Endothelial cell of umbilical vein (primary cell): Measurements from ENCODE around the gene ZNF98. TPM values are rescaled to one million over a fixed set of nuclear protein-coding genes. Genes with fewer than 3 reads are reported as not detected.

Source experiments
- BruUV-seq: library from RNA; stranded (reverse); fragments of 400-500 nt; replicated peaks from 2 replicates; lab custom pipeline; 2021; lab: Mats Ljungman, UMichigan
- CTCF ChIA-PET: fragments of 300-600, 350-600 bp; sonication (Branson Sonifier 250); formaldehyde crosslinking; loops from one replicate; lab custom pipeline; 2021; ENCODE audit warnings: antibody characterized with exemption, inconsistent platforms; lab: Charles Lee
- POLR2A ChIA-PET: fragments of 300-600, 350-600 bp; sonication (Branson Sonifier 250); formaldehyde crosslinking; loops from one replicate; lab custom pipeline; 2021; ENCODE audit warnings: antibody characterized with exemption, inconsistent platforms; lab: Charles Lee
- DNase-seq: peaks from one replicate; pipeline ENCODE4 v3.0.0-alpha.2; 2011; ENCODE audit warnings: low read depth, low spot score
- FAIRE-seq: peaks from 2 replicates; lab custom pipeline; 2011; peaks lifted over from hg19 to GRCh38; lab: Jason Lieb, UNC
- H2AFZ ChIP-seq: 2 replicates; pipeline ENCODE4 v1.6.0; 2012; ENCODE audit warnings: low read depth, low read length, control low read depth, inconsistent platforms
- H3K27ac ChIP-seq: 2 replicates; pipeline ENCODE4 v1.5.1; 2011; ENCODE audit warnings: low read depth, mild to moderate bottlenecking, control low read depth, low read length, moderate library complexity; ENCODE audit not compliant: insufficient read depth
- H3K27me3 ChIP-seq, 2 experiments: 2 replicates each; pipeline versions ENCODE4 v1.6.0 to v1.6.1; 2011; ENCODE audit warnings: low read length in 2 of 2, mixed read lengths in 1 of 2; ENCODE audit not compliant: control insufficient read depth in 2 of 2, insufficient read depth in 2 of 2
- H3K36me3 ChIP-seq, 2 experiments: 2 replicates in 1 of 2; 3 replicates in 1 of 2; pipeline ENCODE4 v1.5.1; 2011; ENCODE audit warnings: low read length in 2 of 2, mild to moderate bottlenecking in 1 of 2, moderate library complexity in 1 of 2; ENCODE audit not compliant: control insufficient read depth in 2 of 2, insufficient read depth in 2 of 2; ENCODE audit errors: extremely low read depth in 1 of 2
- H3K4me1 ChIP-seq: 3 replicates; pipeline ENCODE4 v1.5.1; 2011; ENCODE audit warnings: mild to moderate bottlenecking, low read length; ENCODE audit not compliant: control insufficient read depth, insufficient read depth; ENCODE audit errors: extremely low read depth
- H3K4me2 ChIP-seq: 2 replicates; pipeline ENCODE4 v1.6.1; 2011; ENCODE audit warnings: low read length, control low read depth, mixed read lengths; ENCODE audit not compliant: insufficient read depth
- H3K4me3 ChIP-seq, 3 experiments: fragments of 200-600 bp in 1 of 3; sonication (generic), shearing (Covaris generic) in 1 of 3; replicated peaks in 1 of 3; 2 replicates each; pipeline ENCODE4 v1.5.1; 2011 to 2016; ENCODE audit warnings: control low read depth in 3 of 3, low read length in 3 of 3, mild to moderate bottlenecking in 2 of 3, inconsistent platforms in 1 of 3, low read depth in 1 of 3, moderate library complexity in 1 of 3; ENCODE audit not compliant: insufficient read depth in 1 of 3
- H3K79me2 ChIP-seq: 2 replicates; pipeline ENCODE4 v1.6.0; 2012; ENCODE audit warnings: low read length, inconsistent platforms; ENCODE audit not compliant: control insufficient read depth, insufficient read depth
- H3K9ac ChIP-seq: replicated peaks from 2 replicates; pipeline ENCODE3; 2011; ENCODE audit warnings: low read length, control low read depth; ENCODE audit not compliant: insufficient read depth; ENCODE audit errors: extremely low read depth
- H3K9me1 ChIP-seq: replicated peaks from 3 replicates; pipeline ENCODE4 v1.6.0; 2011; ENCODE audit warnings: mild to moderate bottlenecking, low read length; ENCODE audit not compliant: control insufficient read depth, insufficient read depth; ENCODE audit errors: extremely low read depth
- H3K9me3 ChIP-seq: replicated peaks from 2 replicates; pipeline ENCODE4 v1.5.1; 2012; ENCODE audit warnings: low read length, inconsistent platforms; ENCODE audit not compliant: control insufficient read depth, insufficient read depth
- H4K20me1 ChIP-seq: replicated peaks from 2 replicates; pipeline ENCODE3; 2011; ENCODE audit warnings: mild to moderate bottlenecking, low read length; ENCODE audit not compliant: control insufficient read depth, insufficient read depth; ENCODE audit errors: extremely low read depth
- EZH2 ChIP-seq: IDR thresholded peaks from 2 replicates; pipeline ENCODE4 v1.6.1; 2012; ENCODE audit warnings: borderline replicate concordance, low read depth, mild to moderate bottlenecking, moderate library complexity, low read length, inconsistent platforms; ENCODE audit not compliant: severe bottlenecking
- FOS ChIP-seq: IDR thresholded peaks from 2 replicates; pipeline ENCODE4 v1.6.1; 2011; ENCODE audit warnings: mild to moderate bottlenecking, low read length, moderate library complexity, borderline replicate concordance; ENCODE audit not compliant: insufficient read depth
- GATA2 ChIP-seq: IDR thresholded peaks from 2 replicates; pipeline ENCODE4 v1.7.0; 2011; ENCODE audit warnings: low read depth, mild to moderate bottlenecking, moderate library complexity, mixed read lengths, low read length; ENCODE audit not compliant: insufficient read length, insufficient read depth
- JUN ChIP-seq: IDR thresholded peaks from 2 replicates; pipeline ENCODE4 v1.6.1; 2011; ENCODE audit warnings: borderline replicate concordance, low read depth; ENCODE audit not compliant: insufficient read length, insufficient read depth
- MYC ChIP-seq: IDR thresholded peaks from one replicate; pipeline ENCODE4 v1.6.1; 2011; ENCODE audit warnings: mild to moderate bottlenecking, low read depth, low read length
- POLR2A ChIP-seq: IDR thresholded peaks from 2 replicates; pipeline ENCODE4 v1.6.1; 2012; ENCODE audit warnings: low read depth, mild to moderate bottlenecking, control low read depth, low read length
- POLR2AphosphoS5 ChIP-seq: IDR thresholded peaks from 2 replicates; pipeline ENCODE4 v1.6.1; 2012; ENCODE audit warnings: low read depth, mild to moderate bottlenecking, control low read depth, low read length, moderate library complexity; ENCODE audit not compliant: insufficient read depth
- dilution Hi-C: fragments of 300-500 bp; cut with MboI; formaldehyde crosslinking; loops from one replicate; pipeline ENCODE4 v1.15.0; 2019; ENCODE audit warnings: low sequenced_read_pairs; ENCODE audit not compliant: extremely low pct_ligation_motif_present
- intact Hi-C: fragments of 100-400 bp; cut with micrococcal nuclease; formaldehyde crosslinking; loops from one replicate; pipeline ENCODE4 v1.10.0; 2022
- polyA plus RNA-seq, 4 experiments: library from polyadenylated mRNA; depleted of rRNA in 3 of 4; stranded (reverse) in 3 of 4; unstranded in 1 of 4; fragments of >200 nt; gene quantifications; 2 replicates each; pipeline versions ENCODE4 v1.2.1 to v1.2.3, GENCODE V29; 2011 to 2012; ENCODE audit warnings: missing spikeins in 1 of 4
- total RNA-seq: library from RNA; stranded (reverse); gene quantifications from 2 replicates; pipeline ENCODE4 v1.2.3, GENCODE V29; 2021
- TF ChIP-seq, protein P1 (sequence below), 2 donors: IDR thresholded peaks; 1 replicate in 1 of 2; 2 replicates in 1 of 2; pipeline ENCODE4 v1.5.1; 2011; ENCODE audit warnings: low read length in 2 of 2, mild to moderate bottlenecking in 2 of 2, moderate library complexity in 2 of 2, control low read depth in 1 of 2, inconsistent platforms in 1 of 2, low read depth in 1 of 2; ENCODE audit not compliant: insufficient read depth in 1 of 2; ENCODE audit errors: extremely low read depth in 1 of 2
- TF ChIP-seq, protein P2 (sequence below): IDR thresholded peaks from 2 replicates; pipeline ENCODE4 v1.6.1; 2011; ENCODE audit not compliant: insufficient read depth, insufficient read length

The ZNF98 gene
- total and polyA plus RNA-seq, 2 donors (not counting 3 experiments of a cell fraction or from before 2014, with no cell fraction given): not detected

DNA sequence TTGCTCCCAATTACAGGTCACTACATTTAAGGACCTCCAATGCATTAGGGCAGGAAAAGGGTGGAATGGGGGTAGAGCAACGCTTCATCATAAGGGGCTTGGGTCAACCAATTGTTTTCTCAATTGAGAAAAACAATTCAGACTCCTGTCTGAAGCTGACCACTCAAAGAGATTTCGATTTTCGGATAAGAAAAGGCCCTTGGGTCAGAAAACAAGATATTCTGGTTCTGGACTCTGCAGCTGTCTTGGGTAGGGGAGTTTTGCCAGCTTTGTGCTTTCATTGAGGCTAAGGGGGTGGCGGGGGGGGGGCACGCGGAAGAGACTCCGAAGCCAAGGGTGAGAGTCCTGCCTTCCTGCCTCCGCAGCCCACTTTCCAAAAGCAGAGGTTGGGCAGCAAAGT lies 4.8 kb upstream of the ZNF98 start:
- no peaks in the 10 kb centered on the region for H3K27me3 ChIP-seq
- H3K9me3 ChIP-seq: no peaks in the 10 kb centered on the region
- TF ChIP-seq MYC (no peak), POLR2A (no peak), FOS (no peak), JUN (no peak), EZH2 (no peak), GATA2 (no peak), POLR2AphosphoS5 (no peak)
- TF ChIP-seq, protein P1, sequence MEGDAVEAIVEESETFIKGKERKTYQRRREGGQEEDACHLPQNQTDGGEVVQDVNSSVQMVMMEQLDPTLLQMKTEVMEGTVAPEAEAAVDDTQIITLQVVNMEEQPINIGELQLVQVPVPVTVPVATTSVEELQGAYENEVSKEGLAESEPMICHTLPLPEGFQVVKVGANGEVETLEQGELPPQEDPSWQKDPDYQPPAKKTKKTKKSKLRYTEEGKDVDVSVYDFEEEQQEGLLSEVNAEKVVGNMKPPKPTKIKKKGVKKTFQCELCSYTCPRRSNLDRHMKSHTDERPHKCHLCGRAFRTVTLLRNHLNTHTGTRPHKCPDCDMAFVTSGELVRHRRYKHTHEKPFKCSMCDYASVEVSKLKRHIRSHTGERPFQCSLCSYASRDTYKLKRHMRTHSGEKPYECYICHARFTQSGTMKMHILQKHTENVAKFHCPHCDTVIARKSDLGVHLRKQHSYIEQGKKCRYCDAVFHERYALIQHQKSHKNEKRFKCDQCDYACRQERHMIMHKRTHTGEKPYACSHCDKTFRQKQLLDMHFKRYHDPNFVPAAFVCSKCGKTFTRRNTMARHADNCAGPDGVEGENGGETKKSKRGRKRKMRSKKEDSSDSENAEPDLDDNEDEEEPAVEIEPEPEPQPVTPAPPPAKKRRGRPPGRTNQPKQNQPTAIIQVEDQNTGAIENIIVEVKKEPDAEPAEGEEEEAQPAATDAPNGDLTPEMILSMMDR (IDR thresholded peaks at IDR 0.05; ENCODE audit: extremely low read depth in 1 of 2, insufficient read depth in 1 of 2, low read depth in 1 of 2, low read length in 2 of 2): no peak
- TF ChIP-seq, protein P2, sequence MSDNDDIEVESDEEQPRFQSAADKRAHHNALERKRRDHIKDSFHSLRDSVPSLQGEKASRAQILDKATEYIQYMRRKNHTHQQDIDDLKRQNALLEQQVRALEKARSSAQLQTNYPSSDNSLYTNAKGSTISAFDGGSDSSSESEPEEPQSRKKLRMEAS: no peak
- no peaks in the 10 kb centered on the region for H3K4me1 ChIP-seq
- no peaks in the 10 kb centered on the region for H3K9me1 ChIP-seq
- no peak for FAIRE-seq
- no peaks in the 10 kb centered on the region for H4K20me1 ChIP-seq
- ChIA-PET CTCF (no interaction called here), POLR2A (no interaction called here)
- dilution Hi-C loops (no loop called here), intact Hi-C loops (no loop called here)
- H3K9ac ChIP-seq: no peak overlapping the region
- BruUV-seq: no TSS peak
- no peak overlapping the region for H3K4me2 ChIP-seq
- H3K27ac ChIP-seq: no peak overlapping the region
- no peaks in the 10 kb centered on the region for H3K36me3 ChIP-seq
- DNase-seq: no peak
- no peak overlapping the region for H2AFZ ChIP-seq
- no peaks in the 10 kb centered on the region for H3K79me2 ChIP-seq
- H3K4me3 ChIP-seq: no peak overlapping the region
